Gastrocnemius medialis (tissue), 4 donors: ENCODE data around the gene TRPM4.

Experiments
- CTCF ChIP-seq, 5 experiments: fragments of 450-650 bp in 3 of 5; fragments of 200-600 bp in 2 of 5; sonication (generic) in 2 of 5; IDR thresholded peaks in 4 of 5; conservative IDR thresholded peaks in 1 of 5; 1 replicate in 4 of 5; 2 replicates in 1 of 5; pipeline ENCODE4 v1.5.1; 2016 to 2019; ENCODE audit warnings: antibody characterized with exemption in 5 of 5, mild to moderate bottlenecking in 3 of 5, moderate library complexity in 3 of 5
- POLR2A ChIP-seq, 2 donors: fragments of 450-650 bp; IDR thresholded peaks; one replicate each; pipeline ENCODE4 v1.6.1; 2017; ENCODE audit warnings: antibody characterized with exemption in 2 of 2, mild to moderate bottlenecking in 2 of 2, moderate library complexity in 2 of 2

- TF ChIP-seq CTCF (IDR thresholded peaks at IDR 0.05 in 4 of 5, conservative IDR thresholded peaks at IDR 0.05 in 1 of 5) (no peak), POLR2A (IDR thresholded peaks at IDR 0.05) (no peak)
Measured at GRCh38 chr19:49168421-49168820, 10.8 kb downstream of the TRPM4 start.
